Frontal cortex (tissue), 4 donors: ENCODE data around the gene OSBPL1A. TPM values are rescaled to one million over a fixed set of nuclear protein-coding genes. Genes with fewer than 3 reads are reported as not detected.
A peak's percentile ranks its signal among the peaks of the same experiment; 100 is the strongest.
"Not testable (repeated sequence)": the region's sequence is repeated elsewhere in the genome, so short reads cannot be mapped to it uniquely, and the experiment has no call there.

Source experiments
- DNase-seq, 2 donors: peaks; one replicate each; pipeline ENCODE4 v3.0.0; 2012; ENCODE audit warnings: low spot score in 2 of 2
- FAIRE-seq: peaks from 2 replicates; lab custom pipeline; 2012; peaks lifted over from hg19 to GRCh38; lab: Jason Lieb, UNC
- total RNA-seq: library from RNA; depleted of rRNA; stranded (reverse); fragments of >200 nt; gene quantifications from one replicate; pipeline ENCODE4 v1.2.3, GENCODE V29; 2014
- donor health status: control.
- donor health status: control.
- donor health status: control.

The OSBPL1A gene
- total RNA-seq, 1 donor from 2014 or later = 42.8 TPM

DNA sequence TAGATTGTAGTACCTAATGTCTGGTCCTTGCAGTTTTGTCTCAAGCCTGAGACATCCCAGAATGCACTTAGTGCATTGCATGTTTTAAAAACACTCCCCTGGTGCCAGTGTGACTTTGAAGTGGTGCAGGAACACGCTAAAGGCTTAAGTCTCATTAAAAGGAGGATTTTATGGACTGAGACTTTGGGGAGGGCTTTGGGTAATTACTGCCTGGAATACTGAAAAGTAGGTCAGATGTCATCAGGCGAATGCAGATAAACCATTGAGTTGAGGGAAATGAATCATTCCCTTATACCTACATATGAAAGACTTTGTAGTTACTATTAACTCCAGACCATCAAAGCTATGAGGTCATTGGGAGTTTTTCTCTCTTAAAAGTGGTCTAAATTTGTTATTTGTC lies 3.0 kb upstream of the OSBPL1A start:
- FAIRE-seq = no peak
- no peak for DNase-seq

- no peak for FAIRE-seq
- DNase-seq = no peak
These were observed 916 bp upstream of the OSBPL1A start for GRCh38 chr18:24398540-24398939.

GRCh38 chr18:24397131-24397693 lies 412 bp downstream of the OSBPL1A start:
- FAIRE-seq (no peak), DNase-seq (peak; percentile 46 to 59)

- FAIRE-seq (no peak), DNase-seq (no peak)
These were observed 1.5 kb downstream of the OSBPL1A start for GRCh38 chr18:24396082-24396633.

GRCh38 chr18:24395049-24395795 lies 2.4 kb downstream of the OSBPL1A start:
- FAIRE-seq (no peak), DNase-seq (no peak)

DNA sequence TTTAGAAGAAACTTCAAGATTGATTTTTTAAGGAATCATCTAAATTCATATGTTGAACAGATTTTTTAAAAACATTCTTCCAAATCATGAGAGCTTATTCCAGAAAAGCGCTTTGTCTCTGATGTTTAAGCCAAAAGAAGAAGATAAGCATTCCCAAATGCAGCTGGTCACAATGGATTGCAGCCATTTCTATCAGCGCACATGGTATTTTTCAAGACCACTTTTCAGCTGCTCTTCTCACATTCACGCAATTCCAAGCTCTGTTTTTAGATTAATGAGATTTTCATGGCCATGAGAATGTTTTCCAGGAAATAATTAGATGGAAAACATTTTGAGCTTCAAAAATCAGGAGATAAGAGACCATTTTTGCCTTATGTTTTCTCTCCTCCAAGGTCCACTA lies 8.7 kb downstream of the OSBPL1A start:
- FAIRE-seq (no peak), DNase-seq (no peak)

DNA sequence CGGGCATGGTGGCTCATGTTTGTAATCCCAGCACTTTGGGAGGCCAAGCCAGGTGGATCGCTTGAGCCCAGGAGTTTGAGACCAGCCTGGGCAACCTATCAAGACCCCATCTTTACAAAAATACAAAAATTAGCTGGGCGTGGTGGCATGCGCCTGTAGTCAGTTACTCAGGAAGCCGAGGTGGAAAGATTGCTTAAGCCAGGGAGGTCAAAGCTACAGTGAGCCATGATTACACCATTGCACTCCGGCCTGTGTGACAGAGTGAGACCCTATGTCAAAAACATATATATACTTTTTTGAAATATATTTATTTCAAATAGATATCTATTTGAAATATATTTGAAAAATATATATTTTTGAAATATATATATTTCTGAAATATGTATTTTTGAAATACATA lies 10.9 kb downstream of the OSBPL1A start:
- no peak for FAIRE-seq
- DNase-seq = no peak

DNA sequence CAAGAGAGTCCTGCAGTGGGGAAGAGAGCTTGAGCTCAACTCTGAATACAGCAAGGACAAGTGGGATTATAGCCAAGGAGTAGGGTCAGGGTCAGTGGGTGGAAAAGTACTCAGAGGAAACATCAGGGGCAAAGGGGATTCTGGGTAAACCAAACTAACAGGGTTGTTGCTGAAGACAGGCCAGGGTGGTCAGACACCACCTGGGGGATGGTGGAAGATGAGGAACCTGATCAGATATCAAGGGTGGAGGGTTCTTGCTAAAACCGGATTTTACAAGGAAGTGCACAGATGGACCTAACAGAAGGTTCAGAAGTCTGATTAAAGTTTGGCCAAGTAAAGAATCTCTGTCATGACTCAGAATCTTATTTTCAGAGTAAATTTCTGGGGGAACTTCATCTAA lies 16.5 kb downstream of the OSBPL1A start:
- FAIRE-seq (no peak), DNase-seq (no peak)

- DNase-seq (no peak), FAIRE-seq (no peak)
These were observed 17.4 kb downstream of the OSBPL1A start for GRCh38 chr18:24380163-24380747.

DNA sequence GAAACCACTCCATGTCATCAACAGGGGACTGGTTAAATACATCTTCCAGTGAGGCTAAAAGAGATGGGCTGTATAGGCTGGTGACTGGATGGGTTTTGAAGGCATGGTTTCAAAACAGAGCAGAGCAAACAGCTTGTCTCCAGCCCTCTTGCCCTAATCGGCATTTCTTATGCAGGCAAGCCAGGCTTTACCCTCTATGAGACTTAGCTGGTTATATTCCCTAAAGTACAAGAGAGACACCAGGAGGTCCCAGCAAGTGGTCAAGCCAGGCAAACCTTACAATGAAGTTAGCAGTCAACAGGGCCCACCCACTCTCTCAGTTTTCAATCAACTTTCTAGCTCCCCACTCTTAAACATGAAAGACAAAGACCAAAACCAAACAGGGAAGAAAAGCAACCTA lies 19.0 kb downstream of the OSBPL1A start:
- DNase-seq (no peak), FAIRE-seq (no peak)

- DNase-seq, FAIRE-seq: not testable (repeated sequence)
These were observed 21.1 kb downstream of the OSBPL1A start for GRCh38 chr18:24376531-24376930.

DNA sequence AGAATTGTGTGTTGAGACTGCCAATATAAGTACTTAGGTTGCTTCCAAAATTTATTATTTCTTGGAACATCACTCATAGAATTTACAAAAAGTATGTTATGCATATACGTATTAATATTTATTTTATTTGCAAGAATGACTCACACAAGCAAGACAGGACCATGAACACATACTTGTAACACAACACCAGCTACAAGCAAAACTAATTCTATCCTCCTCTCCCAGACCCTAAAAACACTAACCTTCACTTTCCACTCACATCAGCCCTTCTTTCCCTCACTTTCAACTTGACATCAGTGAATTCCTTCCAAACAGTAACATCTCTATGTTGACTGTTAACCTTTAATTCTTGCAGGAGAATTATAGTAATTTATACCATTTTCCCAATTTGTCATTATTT lies 24.3 kb downstream of the OSBPL1A start:
- DNase-seq (no peak), FAIRE-seq (no peak)

DNA sequence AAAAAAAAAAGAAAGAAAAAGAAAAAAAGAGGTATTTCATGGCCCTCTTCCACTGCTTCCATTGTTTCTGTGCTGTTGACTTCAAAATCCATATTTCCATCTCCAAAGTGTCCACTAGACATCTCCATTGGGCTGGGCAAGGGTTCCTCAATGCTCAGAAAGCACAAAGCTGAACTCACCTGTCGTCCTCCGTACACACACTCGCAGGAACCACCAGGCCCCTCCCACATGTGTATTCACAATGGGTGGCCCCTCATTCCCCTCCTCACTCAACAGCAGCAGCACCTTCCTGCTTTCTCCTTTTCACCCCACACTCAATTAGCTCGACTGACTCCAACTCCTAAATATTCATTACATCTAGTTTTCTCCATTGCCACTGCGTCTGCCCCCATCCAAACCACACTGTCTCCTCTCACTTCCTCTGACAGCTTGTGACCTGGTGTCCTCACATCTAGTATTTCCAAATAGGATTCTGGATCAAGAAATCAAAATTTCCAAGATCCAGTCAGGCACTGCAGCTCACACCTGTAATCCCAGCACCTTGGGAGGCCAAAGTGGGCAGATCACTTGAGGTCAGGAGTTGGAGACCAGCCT lies 25.2 kb downstream of the OSBPL1A start:
- FAIRE-seq (no peak), DNase-seq (no peak)

DNA sequence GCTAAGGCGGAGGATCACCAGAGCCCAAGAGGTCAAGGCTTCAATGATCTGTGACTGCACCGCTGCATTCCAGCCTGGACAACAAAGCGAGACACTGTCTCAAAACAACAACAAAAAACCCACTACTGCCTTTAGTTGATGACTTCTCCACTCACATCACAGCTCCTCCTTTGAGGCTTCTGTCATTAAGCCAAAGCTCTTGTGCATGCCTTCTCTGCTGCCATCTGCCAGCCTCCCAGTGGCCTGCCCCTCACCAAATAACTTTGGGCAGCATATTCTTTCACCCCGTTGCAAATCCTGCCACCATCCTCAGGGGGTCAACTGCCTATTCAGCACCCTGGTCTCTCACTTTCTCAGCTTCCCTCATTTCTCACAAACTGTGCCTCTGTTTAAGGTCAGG lies 27.5 kb downstream of the OSBPL1A start:
- FAIRE-seq (no peak), DNase-seq (no peak)

DNA sequence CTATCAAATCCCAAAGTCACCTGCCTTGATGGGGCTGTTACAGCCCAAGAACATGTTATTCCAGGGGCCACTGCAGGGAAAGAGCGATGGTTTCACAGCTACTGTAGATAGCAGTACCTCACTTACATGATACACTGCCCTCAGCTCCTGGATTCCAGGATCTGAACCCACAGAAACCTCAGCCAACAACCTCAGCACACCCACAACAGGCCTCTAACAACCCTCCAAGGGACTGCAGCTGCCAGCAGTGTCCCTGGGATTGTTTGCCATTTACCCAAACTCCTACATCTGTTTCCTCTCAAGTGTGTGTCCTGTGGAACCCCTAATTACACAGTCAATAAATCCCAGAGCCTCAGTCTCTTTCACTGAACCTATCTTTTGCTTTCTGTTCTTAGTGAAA lies 28.2 kb downstream of the OSBPL1A start:
- FAIRE-seq (no peak), DNase-seq (no peak)

- DNase-seq = no peak
- no peak for FAIRE-seq
These were observed 28.9 kb downstream of the OSBPL1A start for GRCh38 chr18:24368749-24369148.

DNA sequence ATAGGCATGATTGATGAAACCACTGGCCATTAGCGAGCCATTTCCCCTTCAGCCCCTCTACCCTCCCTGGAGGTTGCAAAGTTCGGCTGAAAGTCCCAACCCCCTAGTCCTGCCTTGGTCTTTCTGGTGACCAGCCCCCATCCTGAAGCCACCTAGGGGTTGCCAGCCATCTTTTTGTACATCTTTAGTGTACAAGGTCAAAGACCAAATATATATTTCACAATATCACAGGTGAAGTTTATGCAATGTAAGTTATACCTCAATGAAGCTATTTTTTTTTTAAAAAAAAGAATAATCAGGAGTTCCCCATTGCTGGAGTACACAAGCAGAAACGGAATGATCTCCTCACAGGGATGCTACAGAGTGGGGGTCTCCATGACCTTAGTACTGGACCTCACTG lies 31.3 kb downstream of the OSBPL1A start:
- FAIRE-seq (no peak), DNase-seq (no peak)

DNA sequence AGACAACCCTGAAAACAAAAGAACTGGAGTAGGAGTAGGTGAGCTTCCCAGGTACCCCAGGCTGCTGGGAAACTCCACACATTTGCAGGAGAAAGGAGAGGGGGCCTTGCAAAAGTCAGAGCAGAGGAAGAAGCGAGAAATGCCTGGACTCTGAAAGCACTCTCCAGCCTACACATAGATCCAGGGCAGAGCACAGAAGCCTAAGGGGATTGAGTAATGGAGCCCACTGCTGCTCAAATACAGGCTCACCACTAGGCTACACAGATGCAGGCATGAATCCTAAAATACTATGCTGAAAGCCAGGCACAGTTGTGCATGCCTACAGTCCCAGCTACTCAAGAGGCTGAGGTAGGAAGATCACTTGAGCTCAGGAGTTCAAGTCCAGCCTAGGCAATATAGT lies 33.4 kb downstream of the OSBPL1A start:
- no peak for DNase-seq
- no peak for FAIRE-seq

DNA sequence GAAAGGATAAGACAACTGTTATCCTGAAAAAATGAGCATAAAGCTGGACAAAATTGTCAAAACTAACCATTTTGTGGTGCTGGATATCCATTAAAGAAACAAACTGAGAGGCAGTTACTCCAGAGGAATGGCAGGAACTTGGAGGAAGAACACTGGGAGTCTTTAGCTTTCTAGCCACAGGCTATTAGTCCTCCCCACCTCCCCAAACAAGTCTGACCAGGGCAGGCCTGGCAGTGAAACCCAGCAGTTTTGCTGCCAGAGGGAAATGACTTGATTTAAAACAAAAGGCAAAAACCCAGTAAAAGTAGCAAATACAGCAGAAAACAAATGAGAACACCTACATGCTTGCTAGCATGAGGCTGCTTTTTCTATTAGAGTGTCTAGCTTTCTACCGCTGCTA lies 34.9 kb downstream of the OSBPL1A start:
- no peak for FAIRE-seq
- no peak for DNase-seq

DNA sequence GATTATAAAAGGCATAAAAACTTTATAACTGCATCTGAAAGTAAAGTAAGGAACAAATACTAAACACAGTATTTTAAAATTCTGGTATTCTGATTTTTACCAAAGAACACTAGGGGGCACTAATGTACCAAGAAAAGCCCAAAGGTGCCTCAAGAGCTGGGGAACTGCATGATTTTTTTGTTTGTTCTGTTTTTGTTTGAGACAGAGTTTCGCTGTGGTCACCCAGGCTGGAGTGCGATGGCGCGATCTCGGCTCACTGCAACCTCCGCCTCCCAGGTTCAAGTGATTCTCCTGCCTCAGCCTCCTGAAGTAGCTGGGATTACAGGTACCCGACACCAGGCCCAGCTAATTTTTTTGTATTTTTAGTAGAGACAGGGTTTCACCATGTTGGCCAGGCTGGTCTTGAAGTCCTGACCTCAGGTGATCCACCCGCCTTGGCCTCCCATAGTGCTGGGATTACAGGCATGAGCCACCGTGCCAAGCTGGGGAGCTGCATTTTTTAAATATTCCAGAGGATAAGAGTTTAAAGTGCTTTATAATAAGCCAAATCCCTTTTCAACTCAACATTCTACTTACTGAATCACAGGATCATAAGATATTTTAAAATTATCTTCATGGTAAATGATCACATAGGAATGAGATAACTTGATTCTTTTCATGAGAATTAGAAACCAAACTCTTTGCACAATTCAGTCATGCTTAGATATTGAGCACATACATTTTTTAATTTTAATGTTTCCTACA lies 37.7 kb downstream of the OSBPL1A start:
- DNase-seq (peak in 1 of 2 donors; percentile 35), FAIRE-seq (peak; percentile 86)
